GM20431 (cell line): ENCODE results near the gene INO80B.

Experiments used
- in situ Hi-C: fragments of 300-500 bp; cut with MseI, MboI; formaldehyde crosslinking; loops from one replicate; pipeline ENCODE4 v1.15.0; 2020; ENCODE audit warnings: low sequenced_read_pairs; ENCODE audit not compliant: unreplicated experiment

The INO80B gene

DNA sequence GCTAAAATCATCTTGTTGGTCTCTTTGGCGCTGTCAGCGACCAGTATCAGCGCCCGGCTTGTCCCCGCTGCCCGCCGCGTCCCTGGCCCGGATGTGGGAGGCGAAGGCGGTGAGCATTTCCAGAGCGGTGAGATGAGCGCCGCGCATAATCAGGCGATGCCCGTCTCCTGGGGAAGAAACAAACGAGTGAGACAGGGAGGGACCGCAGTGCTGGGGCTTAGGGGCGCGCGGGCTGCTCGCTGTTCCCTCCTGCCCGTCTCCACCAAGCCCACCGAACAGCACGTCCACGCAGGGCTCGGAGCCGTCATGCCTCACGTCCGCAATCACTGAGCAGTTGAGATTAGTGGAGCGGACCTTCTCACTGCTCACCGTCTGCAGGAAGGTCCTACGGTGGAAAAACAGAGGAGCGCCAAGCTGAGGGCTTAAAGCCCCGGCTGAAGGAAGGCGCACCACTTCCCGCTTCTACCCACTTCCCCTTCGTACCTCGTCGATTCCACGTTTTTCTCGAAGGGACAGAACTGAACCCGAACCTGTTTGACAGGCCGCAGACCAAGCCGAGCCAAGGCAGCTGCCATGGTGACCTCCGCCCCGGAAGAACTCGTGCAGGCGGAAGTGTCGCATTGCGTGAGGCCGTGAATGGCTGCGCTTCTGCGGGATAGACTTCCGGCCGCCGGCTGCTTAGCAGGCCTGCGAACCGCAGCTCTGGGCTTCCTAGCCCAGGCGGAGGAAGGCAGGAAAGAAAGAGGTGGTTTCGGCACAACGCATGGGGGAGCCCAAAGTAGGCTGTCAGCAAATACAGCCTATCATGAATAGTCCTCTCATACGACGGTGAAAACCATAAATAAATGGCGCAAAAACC lies 17.4 kb downstream of the INO80B start, which contains the start of gene MRPL53:
MRPL53 (minus strand) TSS at position 595 of the 859 bp plus-strand sequence; CDS start at position 575, 20 bp downstream.
- in situ Hi-C loops: no loop called here

DNA sequence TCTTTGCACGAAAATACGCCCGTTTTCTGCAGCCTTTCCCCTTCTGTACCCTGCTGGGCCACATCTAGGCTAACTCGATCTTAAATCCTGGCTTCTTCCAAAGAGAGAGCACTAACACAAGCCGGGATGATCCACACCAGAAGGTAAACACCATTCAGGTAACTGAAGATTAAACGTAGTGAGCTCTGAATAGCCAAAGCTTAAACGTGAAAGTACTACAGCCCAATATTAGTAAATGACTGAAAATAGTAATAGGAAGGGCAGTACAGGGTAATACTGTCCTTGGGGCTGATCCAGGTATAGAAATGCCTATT lies 18.0 kb downstream of the INO80B start:
- in situ Hi-C loops: no loop called here

DNA sequence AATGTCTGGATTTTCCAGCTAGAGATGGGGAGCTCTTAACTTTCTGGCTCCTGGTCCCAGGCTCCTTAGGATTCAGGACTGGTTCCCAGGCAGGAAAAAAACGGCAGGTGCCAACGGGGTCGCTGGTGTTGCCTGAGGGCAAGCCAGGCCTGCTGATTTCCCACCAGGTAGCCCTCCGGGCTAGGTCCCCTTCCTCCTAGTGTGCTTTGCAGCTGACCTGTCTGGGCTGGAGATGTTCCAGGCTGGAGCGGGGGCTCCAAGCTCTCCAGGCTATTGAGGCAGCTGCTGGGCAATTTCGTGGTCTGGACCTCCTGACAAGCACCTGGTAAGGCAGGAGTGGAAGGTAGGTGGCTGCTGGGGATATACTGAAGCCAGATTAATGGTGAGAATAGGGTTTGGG lies 19.6 kb downstream of the INO80B start:
- in situ Hi-C loops: no loop called here

- in situ Hi-C loops: loop anchor here (25.0 kb wide), 1 partner anchor 112 kb away; no protein-coding TSS in a partner anchor
These were observed 20.0 kb downstream of the INO80B start for GRCh38 chr2:74474899-74475298.

- in situ Hi-C loops: loop anchor here (25.0 kb wide), 1 partner anchor 106 kb away; no protein-coding TSS in a partner anchor
These were observed 26.5 kb downstream of the INO80B start for GRCh38 chr2:74481431-74481830.

GRCh38 chr2:74481961-74482800 lies 27.3 kb downstream of the INO80B start:
- in situ Hi-C loops: loop anchor here (25.0 kb wide), 1 partner anchor 105 kb away; no protein-coding TSS in a partner anchor

DNA sequence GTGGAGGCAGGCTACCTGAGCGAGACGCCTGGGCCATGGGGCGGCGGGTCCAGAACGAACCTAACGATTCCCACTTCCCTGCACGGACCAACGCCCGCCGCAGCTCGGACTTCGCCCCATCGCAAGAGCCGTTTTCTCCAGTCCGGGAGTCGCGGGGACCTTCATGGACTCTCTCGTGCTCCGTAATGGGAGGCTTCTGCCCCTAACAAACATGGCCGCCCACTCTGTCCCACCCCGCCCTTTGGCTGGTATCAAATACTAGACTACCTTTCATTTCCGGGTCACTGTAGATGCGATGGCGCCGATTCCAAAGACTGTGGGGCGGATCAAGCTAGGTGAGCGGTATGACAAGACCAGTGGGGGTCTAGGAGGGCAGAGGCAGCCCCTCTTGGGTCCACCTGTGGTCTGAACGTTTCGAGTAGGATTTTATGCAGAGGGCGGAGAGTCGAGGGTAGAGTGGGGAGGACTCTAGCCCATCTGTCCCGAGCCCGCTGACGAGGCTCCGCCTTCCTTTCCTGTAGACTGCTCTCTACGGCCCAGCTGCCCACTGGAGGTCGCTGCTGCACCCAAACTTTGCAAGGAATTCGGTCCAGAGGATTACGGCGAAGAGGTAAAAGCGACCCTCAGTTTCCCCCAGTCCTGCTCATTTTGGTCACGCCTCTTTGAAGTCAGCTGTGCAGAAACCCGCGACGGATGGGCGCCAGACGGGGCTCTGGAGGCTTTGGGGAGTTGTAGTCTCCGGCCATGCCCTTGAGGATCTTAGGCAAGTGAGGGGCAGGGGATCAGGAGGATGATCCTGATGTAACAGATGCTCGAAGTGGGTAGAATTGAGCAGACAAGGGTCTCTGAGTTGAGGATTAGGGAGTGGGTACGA lies 28.2 kb downstream of the INO80B start, which contains the start of the genes CCDC142 and TTC31:
CCDC142 (minus strand) TSS at position 198 of the 874 bp plus-strand sequence; CDS start at position 37, 161 bp downstream.
TTC31 (plus strand) TSS at position 281 of the 874 bp plus-strand sequence; CDS start at position 296, 15 bp downstream.
- in situ Hi-C loops: loop anchor here (25.0 kb wide), 1 partner anchor 104 kb away; no protein-coding TSS in a partner anchor

DNA sequence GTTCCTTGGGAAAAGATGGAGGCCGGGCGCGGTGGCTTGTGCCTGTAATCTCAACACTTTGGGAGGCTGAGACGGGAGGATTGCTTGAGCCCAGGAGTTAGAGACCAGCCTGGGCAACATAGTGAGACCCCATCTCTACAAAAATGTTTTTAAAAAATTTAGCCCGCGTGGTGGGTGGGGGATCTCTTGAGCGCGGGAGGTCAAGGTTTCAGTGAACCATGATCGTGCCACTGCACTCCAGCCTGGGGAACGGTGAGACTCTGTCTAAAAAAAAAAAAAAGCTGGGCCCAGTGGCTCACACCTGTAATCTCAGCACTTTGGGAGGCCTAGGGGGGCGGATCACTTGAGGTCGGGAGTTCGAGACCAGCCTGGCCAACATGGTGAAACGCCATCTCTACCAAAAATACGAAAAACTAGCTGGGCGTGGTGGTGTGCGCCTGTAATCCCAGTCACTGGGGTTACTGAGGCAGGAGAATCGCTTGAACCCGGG lies 28.8 kb downstream of the INO80B start:
- in situ Hi-C loops: loop anchor here (25.0 kb wide), 1 partner anchor 104 kb away; no protein-coding TSS in a partner anchor

DNA sequence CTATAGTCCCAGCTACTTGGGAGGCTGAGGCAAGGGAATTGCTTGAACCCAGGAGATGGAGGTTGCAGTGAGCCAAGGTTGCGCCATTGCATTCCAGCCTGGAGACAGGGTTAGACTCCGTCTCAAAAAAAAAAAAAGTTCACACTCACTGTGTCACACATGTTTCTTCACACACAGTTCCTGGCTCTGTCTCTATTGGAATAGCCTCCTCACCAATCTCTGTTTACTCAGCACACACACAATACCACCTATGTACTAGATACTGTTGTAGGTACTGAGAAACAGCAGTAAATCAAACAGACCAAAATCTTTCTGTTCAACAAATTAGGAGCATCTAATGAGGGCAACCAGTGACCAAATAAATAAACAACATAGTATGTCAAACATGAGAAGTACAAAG lies 31.3 kb downstream of the INO80B start:
- in situ Hi-C loops: loop anchor here (25.0 kb wide), 1 partner anchor 101 kb away; no protein-coding TSS in a partner anchor

DNA sequence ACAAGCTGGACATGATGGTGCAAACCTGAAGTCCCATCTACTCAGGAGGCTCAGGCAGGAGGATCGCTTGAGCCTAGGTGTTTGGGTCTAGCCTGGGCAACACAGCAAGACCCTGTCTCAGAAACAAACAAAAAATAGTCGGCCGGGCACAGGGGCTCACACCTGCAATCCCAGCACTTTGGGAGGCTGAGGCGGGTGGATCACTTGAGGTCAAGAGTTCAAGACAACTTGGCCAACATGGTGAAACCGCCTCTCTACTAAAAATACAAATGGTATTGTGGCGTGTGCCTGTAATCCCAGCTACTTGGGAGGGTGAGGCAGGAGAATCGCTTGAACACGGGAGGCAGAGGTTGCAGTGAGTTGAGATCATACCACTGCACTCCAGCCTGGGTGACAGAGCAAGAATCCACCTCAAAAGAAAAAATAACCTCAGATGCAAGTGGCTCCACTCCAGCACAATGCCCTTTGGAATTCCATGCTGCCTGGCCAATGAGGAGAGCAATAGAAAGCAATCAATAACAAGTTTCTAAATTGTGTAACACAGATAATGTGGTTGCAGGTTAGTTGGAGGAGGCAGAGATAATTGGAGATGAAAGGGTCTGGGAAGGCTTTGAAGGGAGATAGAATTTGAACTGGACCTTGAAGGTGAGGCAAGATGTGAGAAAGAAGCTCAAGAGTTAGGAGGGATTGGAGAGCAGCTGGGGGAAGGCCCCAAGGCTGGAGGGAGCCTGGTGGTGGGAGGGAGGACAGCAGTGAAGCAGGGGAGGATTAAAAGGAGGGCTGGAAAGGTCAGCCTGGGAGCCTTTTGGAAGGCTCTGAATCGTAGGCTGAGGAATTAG lies 34.0 kb downstream of the INO80B start:
- in situ Hi-C loops: loop anchor here (25.0 kb wide), 1 partner anchor 98 kb away; no protein-coding TSS in a partner anchor

- in situ Hi-C loops: loop anchor here (25.0 kb wide), 1 partner anchor 97 kb away; no protein-coding TSS in a partner anchor
These were observed 35.0 kb downstream of the INO80B start for GRCh38 chr2:74489906-74490305.

GRCh38 chr2:74491648-74492544 lies 37.0 kb downstream of the INO80B start:
- in situ Hi-C loops: loop anchor here (25.0 kb wide), 1 partner anchor 95 kb away; no protein-coding TSS in a partner anchor

- in situ Hi-C loops: loop anchor here (25.0 kb wide), 1 partner anchor 94 kb away; no protein-coding TSS in a partner anchor
These were observed 38.7 kb downstream of the INO80B start for GRCh38 chr2:74493546-74493945.

GRCh38 chr2:74495440-74495839 lies 40.6 kb downstream of the INO80B start:
- in situ Hi-C loops: loop anchor here (25.0 kb wide), 1 partner anchor 92 kb away; no protein-coding TSS in a partner anchor

GRCh38 chr2:74496997-74497776 lies 42.3 kb downstream of the INO80B start:
- in situ Hi-C loops: loop anchor here (25.0 kb wide), 1 partner anchor 90 kb away; no protein-coding TSS in a partner anchor
